ENCODE data around the gene ARHGAP26.

- TF ChIP-seq YY1 (IDR thresholded peaks at IDR 0.05; ENCODE audit: insufficient read depth, insufficient read length) = no peak
- TF ChIP-seq ZNF274 (IDR thresholded peaks at IDR 0.05; ENCODE audit: low read depth, low read length) = no peak
- TF ChIP-seq SUZ12 (IDR thresholded peaks at IDR 0.05; ENCODE audit: extremely low read depth, insufficient read depth, insufficient read length) = no peak
Measured at GRCh38 chr5:142785206-142785605, 15.0 kb downstream of the ARHGAP26 start.

Measured in NT2/D1 (cell line).